ENCODE data around the gene FAIM2.

Gene FAIM2

DNA sequence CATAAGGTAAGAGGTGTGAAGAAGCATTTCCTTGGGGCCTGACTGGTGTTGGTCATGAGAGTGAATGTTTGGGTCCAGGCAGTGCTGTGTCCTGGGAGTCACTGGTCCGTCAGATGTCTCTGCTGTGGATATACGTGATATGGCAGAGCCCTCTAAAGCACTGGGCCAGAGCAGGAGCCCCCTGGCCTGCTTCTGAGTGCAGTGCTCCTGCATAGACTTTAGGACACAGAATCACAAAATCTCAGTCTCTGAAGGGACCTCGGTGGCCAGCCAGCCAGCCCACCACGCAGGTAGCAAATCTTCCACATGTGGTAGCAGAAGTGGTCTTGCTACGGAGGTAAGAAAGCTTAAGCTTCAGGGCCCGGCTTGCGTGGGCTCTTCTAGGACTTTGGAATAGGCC lies 28.3 kb upstream of the FAIM2 start:
- Histone ChIP-seq H3K27me3 (ENCODE audit: insufficient read depth, low read length) (peaks cover 8% of the 10 kb centered on the region), H3K36me3 (ENCODE audit: insufficient read depth, low read length) (no peaks in the 10 kb centered on the region), H3K4me3 (ENCODE audit: low read length) (no peak overlapping the region), H3K9me3 (ENCODE audit: low read length) (no peaks in the 10 kb centered on the region), H2AFZ (ENCODE audit: low read depth, low read length) (no peak overlapping the region), H3K4me1 (ENCODE audit: insufficient read depth, low read length) (peaks cover 4% of the 10 kb centered on the region)

DNA sequence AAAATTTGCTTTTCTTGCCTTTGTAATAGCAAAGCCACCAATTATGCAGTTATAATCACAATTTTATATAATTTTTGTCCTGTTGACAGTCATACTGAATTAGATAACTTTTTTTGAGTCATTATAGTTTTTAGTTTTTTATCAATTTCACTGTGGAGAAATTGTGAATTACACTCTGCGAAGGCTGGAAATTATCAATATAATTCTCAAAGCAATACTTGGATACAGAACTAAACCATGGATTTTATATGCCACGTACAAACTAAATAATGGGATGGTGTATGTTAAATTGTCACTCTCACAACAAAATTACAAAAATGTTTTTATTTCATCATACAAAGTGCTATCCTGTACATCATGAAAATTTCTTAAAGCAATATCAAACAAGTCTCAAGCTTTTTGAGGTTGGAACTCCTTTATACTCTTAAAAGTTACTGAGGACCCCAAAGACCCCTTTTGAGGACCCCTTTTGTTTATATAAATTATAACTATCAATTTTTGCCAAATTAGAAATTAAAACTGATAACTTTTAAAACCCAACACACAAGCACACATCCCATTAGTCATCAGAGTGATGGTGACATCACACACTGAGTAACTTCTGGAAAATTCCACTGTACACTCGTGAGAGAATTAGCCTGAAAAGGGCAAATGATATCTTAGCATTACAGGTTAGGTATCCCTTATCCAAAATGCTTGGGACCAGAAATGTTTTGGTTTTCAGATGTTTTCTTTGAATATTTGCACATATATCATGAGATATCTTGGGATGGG lies 27.0 kb upstream of the FAIM2 start:
- H3K9me3 ChIP-seq (ENCODE audit: low read length) = no peaks in the 10 kb centered on the region
- no peak overlapping the region for H2AFZ ChIP-seq (ENCODE audit: low read depth, low read length)

DNA sequence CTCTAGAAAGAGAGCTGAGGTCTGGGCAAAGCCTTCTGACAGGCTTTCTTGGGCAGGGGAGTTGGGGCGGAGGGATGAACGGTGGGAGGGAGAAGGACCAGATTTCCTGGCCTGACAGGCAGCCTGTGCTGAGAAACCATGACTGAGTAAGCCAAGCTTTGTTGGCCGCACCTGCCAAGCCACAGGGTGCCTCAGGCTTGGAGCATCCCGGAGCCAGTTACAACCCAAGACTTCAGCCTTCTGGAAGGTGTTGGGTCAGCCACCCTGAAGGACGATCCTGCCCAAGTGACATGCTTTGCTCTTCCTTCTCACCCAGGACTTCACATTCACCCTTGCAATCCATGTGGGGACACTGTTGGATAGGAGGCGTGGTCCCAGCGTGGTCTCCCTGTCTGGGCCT lies 25.9 kb upstream of the FAIM2 start:
- Histone ChIP-seq H3K4me1 (ENCODE audit: insufficient read depth, low read length) (peaks cover 4% of the 10 kb centered on the region), H2AFZ (ENCODE audit: low read depth, low read length) (no peak overlapping the region), H3K36me3 (ENCODE audit: insufficient read depth, low read length) (no peaks in the 10 kb centered on the region), H3K27me3 (ENCODE audit: insufficient read depth, low read length) (peaks cover 8% of the 10 kb centered on the region), H3K9me3 (ENCODE audit: low read length) (no peaks in the 10 kb centered on the region), H3K4me3 (ENCODE audit: low read length) (no peak overlapping the region)

More for the DNA sequence above, 27.0 kb upstream of the FAIM2 start:
- Histone ChIP-seq H3K4me1 (ENCODE audit: insufficient read depth, low read length) (peaks cover 4% of the 10 kb centered on the region), H3K4me3 (ENCODE audit: low read length) (no peak overlapping the region), H3K36me3 (ENCODE audit: insufficient read depth, low read length) (no peaks in the 10 kb centered on the region), H3K27me3 (ENCODE audit: insufficient read depth, low read length) (peaks cover 8% of the 10 kb centered on the region)

DNA sequence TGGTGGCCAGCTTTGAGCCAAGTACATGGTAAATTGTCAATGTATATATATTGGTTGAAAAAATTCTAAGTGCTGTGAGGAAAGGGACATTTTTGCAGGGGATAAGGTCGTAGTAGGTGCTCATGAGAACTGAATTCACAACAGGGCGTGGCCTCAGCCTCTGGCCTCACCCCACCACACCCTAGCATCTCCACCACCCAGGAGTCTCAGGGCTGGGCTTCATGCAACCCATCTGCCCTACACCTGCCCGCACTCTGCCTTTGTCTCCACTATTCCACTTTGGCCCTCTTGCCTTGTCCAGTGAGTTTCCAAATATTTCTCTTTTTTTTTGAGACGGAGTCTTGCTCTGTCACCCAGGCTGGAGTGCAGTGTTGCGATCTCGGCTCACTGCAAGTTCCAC lies 24.8 kb upstream of the FAIM2 start:
- Histone ChIP-seq H2AFZ (ENCODE audit: low read depth, low read length) (no peak overlapping the region), H3K36me3 (ENCODE audit: insufficient read depth, low read length) (no peaks in the 10 kb centered on the region), H3K9me3 (ENCODE audit: low read length) (no peaks in the 10 kb centered on the region), H3K27me3 (ENCODE audit: insufficient read depth, low read length) (peaks cover 8% of the 10 kb centered on the region), H3K4me3 (ENCODE audit: low read length) (no peak overlapping the region), H3K4me1 (ENCODE audit: insufficient read depth, low read length) (peaks cover 4% of the 10 kb centered on the region)

DNA sequence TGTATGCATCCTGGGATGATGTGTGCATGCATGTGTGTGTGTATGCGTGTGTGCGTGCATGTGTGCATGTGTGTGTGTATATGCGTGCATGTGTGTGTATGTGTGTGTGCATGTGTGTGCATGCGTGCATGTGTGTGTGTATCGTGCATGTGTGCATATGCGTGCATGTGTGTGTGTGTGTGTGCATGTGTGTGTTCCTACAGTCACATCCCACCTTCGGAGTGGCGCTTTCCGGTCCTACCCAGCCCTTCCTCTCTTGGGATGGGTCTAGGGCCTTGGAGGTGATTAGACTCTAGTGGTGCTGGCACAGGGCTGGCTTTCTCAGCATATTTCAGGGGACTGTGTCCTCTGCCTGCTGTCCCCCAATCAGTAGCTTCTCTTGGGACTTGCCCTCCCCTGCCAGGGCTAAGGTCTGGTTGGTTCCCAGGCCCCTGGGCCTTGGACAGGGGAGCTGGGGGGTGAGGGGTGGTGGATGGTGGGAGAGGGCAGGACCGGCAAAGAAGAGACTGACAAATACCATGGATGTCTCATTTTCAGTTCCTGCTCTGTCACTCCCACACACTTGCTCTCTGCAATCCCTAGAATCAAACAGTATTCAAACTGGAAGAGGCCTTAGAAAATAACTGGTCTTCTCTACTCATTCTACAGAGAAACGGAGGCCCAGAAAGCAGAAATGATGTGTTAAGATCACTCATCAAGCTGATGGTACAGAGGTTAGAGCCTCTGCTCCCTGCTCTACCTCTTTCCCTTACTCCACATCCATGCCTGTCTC lies 21.9 kb upstream of the FAIM2 start:
- Histone ChIP-seq H3K36me3 (ENCODE audit: insufficient read depth, low read length) (no peaks in the 10 kb centered on the region), H3K4me1 (ENCODE audit: insufficient read depth, low read length) (no peaks in the 10 kb centered on the region), H3K4me3 (ENCODE audit: low read length) (no peak overlapping the region), H2AFZ (ENCODE audit: low read depth, low read length) (no peak overlapping the region), H3K9me3 (ENCODE audit: low read length) (no peaks in the 10 kb centered on the region), H3K27me3 (ENCODE audit: insufficient read depth, low read length) (peaks cover 16% of the 10 kb centered on the region)

DNA sequence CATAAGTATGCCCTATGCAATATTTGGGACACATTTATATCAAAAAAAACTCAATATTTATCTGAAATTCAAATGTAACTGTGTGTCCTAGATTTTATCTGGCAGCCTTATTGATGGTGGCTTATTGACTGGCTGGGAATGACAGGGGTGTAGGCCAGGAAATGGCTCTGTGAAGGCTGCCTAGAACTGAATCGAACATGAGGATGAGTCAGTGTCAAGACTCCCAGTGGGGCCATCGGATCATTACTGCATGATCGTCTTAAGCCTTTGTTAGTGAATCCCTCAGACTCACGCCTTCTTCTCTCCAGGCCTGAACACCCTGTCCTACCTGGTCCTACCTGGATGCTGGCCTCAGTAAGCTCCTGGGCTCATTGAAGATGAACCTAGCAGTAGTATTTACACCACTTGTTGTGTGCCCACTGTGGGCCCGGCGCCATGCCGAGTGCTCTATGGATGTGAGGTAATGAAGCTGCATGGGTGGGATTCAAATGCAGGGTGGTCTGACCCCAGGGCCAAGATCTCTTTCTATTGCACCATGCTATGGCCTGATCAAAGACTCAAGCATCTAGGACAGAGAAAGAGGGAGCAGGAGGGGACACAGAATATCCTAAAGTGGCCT lies 21.0 kb upstream of the FAIM2 start:
- no peaks in the 10 kb centered on the region for H3K4me1 ChIP-seq (ENCODE audit: insufficient read depth, low read length)
- no peaks in the 10 kb centered on the region for H3K9me3 ChIP-seq (ENCODE audit: low read length)
- peaks cover 16% of the 10 kb centered on the region for H3K27me3 ChIP-seq (ENCODE audit: insufficient read depth, low read length)
- H2AFZ ChIP-seq (ENCODE audit: low read depth, low read length) = no peak overlapping the region
- no peak overlapping the region for H3K4me3 ChIP-seq (ENCODE audit: low read length)
- H3K36me3 ChIP-seq (ENCODE audit: insufficient read depth, low read length) = no peaks in the 10 kb centered on the region

DNA sequence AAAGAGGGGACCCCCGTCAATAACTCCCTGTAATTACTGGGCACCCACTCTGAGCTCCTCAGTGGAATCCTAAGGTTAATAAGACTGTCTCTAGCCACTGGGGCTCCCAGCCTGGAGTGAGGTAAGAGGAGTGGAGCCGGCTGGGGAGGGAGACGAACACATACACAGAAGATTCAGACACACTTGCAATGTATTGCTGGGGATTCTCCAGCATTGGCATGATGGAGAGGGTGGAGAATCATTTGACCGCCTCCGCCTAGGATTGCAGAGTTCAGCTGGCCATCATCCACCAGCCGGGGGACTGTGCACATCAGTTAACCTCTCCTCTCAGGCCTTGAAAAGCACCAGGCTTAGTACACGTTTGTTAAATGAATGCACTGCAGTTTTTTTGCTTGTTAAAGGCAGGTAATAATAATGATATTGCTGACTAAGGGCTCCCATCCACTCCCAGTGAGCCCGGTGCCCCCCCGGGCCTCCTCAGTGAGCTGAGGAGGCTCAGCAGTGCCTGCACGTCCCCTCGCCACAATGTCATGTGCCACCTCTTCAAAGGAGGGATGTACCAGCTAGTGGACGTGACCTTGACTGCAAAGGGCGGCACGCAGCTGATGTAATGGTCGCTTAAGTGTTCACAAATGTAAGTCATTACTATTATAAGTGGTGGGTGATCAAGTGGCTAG lies 20.3 kb upstream of the FAIM2 start:
- Histone ChIP-seq H3K36me3 (ENCODE audit: insufficient read depth, low read length) (no peaks in the 10 kb centered on the region), H2AFZ (ENCODE audit: low read depth, low read length) (no peak overlapping the region), H3K9me3 (ENCODE audit: low read length) (no peaks in the 10 kb centered on the region), H3K4me1 (ENCODE audit: insufficient read depth, low read length) (no peaks in the 10 kb centered on the region), H3K4me3 (ENCODE audit: low read length) (no peak overlapping the region), H3K27me3 (ENCODE audit: insufficient read depth, low read length) (peaks cover 10% of the 10 kb centered on the region)

DNA sequence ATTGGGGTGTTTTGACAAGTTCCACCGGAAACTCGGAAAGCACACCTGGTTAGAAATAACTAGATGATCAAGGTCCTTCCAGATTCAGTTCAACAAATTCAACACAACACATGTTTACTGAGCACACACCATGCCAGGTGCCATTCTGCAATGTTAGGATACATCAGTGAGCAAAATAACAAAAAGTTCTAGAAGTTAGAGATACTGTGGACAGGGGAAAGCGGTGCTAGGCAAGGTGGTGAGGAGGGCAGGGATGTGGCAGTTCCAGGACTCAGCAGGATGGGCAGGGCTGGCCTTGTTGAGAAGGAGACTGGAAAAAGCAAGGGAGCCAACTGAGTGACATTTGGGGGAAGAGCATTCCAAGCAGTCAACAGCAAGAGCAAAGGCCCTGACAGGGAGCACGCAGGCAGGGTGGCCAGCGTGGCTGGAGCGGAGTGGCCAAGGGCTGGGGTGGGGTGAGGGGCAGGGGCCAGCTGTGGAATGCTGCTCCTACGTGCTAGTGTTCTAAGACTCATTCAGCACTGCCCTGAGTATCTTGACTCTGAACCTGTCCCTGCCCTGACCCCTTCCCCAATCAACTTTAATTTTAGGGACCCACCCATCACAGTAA lies 19.4 kb upstream of the FAIM2 start:
- Histone ChIP-seq H3K27me3 (ENCODE audit: insufficient read depth, low read length) (peaks cover 12% of the 10 kb centered on the region), H2AFZ (ENCODE audit: low read depth, low read length) (no peak overlapping the region), H3K4me3 (ENCODE audit: low read length) (no peak overlapping the region), H3K4me1 (ENCODE audit: insufficient read depth, low read length) (no peaks in the 10 kb centered on the region), H3K36me3 (ENCODE audit: insufficient read depth, low read length) (no peaks in the 10 kb centered on the region), H3K9me3 (ENCODE audit: low read length) (no peaks in the 10 kb centered on the region)

DNA sequence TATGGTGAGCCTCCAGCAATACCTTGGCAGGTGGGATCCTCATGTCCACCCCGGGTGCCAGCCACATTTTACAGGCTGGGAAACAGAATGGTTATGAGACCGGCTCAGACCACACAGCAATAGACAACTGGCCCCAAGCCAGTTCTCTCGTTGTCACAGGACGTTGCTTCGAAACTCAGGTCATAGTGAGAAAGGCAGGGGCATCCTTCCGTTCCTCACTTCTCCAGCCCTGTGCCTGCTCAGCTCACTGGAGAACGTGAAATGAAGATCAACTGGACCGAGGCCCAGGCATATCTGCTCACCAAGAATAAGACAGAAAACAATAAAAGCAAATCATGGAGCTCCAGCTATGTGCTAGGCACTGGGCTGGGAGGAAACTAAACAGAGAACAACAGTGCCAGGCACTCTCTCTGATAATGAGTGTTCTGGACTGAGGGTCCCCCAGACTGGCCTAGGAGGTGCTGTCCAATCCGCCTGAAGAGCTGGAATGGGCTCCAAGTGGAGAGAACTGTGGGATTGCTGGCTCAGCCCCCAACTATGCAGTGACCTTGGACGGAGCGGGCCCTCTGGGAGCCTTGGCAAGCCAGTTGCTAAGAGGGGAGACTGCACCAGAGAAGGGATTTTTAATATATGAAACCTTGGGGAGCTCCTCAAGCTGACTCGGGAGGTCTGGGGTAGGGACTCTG lies 18.8 kb upstream of the FAIM2 start:
- H3K9me3 ChIP-seq (ENCODE audit: low read length) = no peaks in the 10 kb centered on the region
- H3K27me3 ChIP-seq (ENCODE audit: insufficient read depth, low read length) = peaks cover 12% of the 10 kb centered on the region
- no peaks in the 10 kb centered on the region for H3K36me3 ChIP-seq (ENCODE audit: insufficient read depth, low read length)
- H3K4me3 ChIP-seq (ENCODE audit: low read length) = no peak overlapping the region
- no peaks in the 10 kb centered on the region for H3K4me1 ChIP-seq (ENCODE audit: insufficient read depth, low read length)
- H2AFZ ChIP-seq (ENCODE audit: low read depth, low read length) = no peak overlapping the region

DNA sequence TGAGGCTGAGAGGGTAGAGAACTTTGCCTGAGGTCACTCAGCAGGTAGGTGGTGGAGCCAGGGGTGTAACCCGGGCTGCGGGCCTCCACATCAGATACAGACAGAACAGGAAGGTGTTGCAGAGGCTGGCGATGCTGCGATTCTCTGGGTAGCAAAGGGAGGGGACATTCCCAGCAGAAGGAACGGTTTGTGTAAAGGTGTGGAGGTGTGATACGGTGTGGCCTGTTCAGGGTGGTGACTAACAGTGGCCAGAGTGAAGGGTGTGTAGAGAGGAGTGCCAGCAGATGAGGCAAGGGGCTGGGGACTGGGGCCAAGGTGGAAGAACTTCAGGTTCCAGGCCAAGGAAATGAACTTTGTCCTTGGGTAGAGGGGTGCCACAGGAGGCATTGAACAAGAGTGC lies 18.2 kb upstream of the FAIM2 start:
- H3K4me1 ChIP-seq (ENCODE audit: insufficient read depth, low read length) = no peaks in the 10 kb centered on the region
- H3K4me3 ChIP-seq (ENCODE audit: low read length) = no peak overlapping the region
- no peaks in the 10 kb centered on the region for H3K9me3 ChIP-seq (ENCODE audit: low read length)
- no peaks in the 10 kb centered on the region for H3K36me3 ChIP-seq (ENCODE audit: insufficient read depth, low read length)
- H2AFZ ChIP-seq (ENCODE audit: low read depth, low read length) = no peak overlapping the region
- peaks cover 12% of the 10 kb centered on the region for H3K27me3 ChIP-seq (ENCODE audit: insufficient read depth, low read length)

DNA sequence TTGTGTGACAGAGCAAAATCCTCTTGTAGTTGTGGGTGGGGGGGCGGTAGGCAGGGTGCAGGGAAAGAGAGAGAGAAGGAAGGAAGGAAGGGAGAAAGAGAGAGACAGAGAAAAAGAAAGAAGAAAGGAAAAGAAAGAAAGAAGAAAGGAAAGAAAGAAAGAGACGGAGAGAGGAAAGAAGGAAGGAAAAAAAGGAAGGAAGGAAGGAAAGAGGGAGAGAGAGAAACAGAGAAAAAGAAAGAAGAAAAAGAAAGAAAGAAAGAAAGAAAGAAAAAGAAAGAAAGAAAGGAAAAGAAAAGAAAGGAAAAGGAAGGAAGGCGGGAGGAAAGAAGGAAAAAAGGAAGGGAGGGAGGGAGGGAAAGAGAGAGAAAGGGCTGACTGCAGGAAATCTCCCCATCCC lies 17.6 kb upstream of the FAIM2 start:
- Histone ChIP-seq H3K9me3 (ENCODE audit: low read length) (no peaks in the 10 kb centered on the region), H3K4me3 (ENCODE audit: low read length) (no peak overlapping the region), H3K36me3 (ENCODE audit: insufficient read depth, low read length) (no peaks in the 10 kb centered on the region), H3K27me3 (ENCODE audit: insufficient read depth, low read length) (peaks cover 12% of the 10 kb centered on the region), H3K4me1 (ENCODE audit: insufficient read depth, low read length) (no peaks in the 10 kb centered on the region), H2AFZ (ENCODE audit: low read depth, low read length) (no peak overlapping the region)

DNA sequence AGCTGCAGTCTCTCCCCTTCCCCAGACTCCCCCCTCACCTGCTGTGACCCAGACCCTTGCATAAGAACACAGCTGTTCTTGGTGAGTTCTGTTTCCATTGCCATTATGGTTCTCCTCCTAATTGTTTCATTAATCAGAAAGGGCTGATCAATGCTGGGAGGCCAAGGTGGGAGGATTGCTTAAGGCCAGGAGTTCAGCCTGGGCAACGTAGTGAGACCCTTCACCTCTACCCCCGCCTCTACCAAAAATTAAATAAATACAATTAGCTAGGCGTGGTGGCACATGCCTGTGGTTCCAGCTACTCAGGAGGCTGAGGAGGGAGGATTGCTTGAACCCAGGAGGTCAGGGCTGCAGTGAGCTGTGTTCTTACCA lies 17.2 kb upstream of the FAIM2 start:
- H3K4me1 ChIP-seq (ENCODE audit: insufficient read depth, low read length) = no peaks in the 10 kb centered on the region
- no peaks in the 10 kb centered on the region for H3K36me3 ChIP-seq (ENCODE audit: insufficient read depth, low read length)
- no peak overlapping the region for H3K4me3 ChIP-seq (ENCODE audit: low read length)
- peaks cover 12% of the 10 kb centered on the region for H3K27me3 ChIP-seq (ENCODE audit: insufficient read depth, low read length)
- H3K9me3 ChIP-seq (ENCODE audit: low read length) = no peaks in the 10 kb centered on the region
- no peak overlapping the region for H2AFZ ChIP-seq (ENCODE audit: low read depth, low read length)

All from neuron (in vitro differentiated cells).